Dedifferentiated amniotic fluid mesenchymal stem cell (primary cell): ENCODE results near the gene DOK5.

Experiments
- DNase-seq: peaks from one replicate; pipeline ENCODE4 v3.0.0-alpha.2; 2016; ENCODE audit errors: extremely low spot score

The DOK5 gene

DNA sequence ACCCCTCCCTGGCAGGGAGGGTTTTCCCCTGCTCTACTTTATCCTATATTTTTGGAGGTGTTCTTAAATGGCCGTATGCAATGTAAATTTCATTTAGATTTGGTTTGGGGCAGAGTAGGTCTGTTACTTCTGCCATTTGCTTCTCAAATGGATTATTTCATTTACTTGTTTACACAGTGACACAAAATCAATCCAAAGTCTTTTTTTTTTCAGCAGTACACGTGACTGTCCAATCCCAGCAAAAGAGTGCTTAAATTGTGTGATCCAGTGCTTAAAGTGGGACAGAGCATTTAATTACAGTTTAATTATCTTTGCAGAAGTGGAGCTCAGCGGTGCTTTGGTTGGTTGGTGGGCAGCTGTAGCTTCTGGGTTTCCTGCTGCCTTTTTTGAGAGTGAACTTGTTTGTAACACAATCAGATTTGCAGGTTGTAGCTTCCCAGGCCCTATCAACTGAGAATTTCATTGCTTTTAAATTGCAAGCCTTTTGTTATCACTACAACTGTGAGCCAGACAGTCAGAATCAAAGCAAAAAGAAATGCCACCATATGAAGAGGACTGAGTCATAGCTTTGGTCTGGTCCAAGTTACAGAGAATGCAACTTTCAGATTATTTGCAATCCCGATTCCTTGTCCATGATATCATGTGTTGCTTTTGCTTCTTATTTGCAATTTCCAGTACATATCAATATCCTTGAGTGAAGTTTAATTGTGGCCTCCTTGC lies 216.9 kb downstream of the DOK5 start:
- DNase-seq, result no peak

DNA sequence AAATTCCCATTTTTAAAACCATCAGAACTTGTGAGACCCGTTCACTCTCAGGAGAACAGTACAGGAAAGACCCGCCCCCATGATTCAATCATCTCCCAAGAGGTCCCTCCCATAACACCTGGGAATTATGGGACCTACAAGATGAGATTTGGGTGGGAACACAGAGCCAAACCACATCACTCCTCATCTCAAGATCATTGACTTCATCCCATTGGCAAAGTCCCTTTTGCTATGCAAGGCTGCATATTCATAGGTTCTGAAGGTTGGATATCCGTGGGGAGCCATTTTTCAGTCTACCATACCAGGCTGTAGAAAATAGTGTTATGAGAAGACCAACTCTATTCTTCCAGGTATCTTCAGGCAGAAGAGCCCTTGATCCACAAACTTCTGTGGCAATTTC lies 219.1 kb downstream of the DOK5 start:
- DNase-seq, result no peak

DNA sequence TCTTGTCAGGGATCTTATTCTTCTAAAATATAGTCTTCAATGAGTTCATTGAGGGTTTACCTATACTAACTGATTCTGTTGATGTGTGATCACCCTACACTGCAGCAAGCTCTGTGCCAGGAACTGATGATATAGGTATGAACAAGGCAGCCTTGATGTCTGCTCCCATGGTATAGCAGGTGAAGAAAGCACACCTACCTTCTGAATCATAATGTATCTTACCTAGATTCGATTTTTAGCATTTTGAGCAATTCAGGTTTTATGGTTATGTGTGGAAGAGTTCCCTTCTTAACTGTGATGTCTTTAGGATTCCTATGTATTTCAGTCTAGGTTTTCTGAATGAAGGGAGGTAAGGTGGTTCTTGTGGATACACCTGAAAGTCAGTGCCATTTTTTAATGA lies 223.0 kb downstream of the DOK5 start:
- DNase-seq, result no peak
